Sigmoid colon (tissue), 4 donors: ENCODE data around the gene CCDC187.

Source experiments
- EP300 ChIP-seq, 4 donors: sonication (generic); formaldehyde crosslinking; IDR thresholded peaks; one replicate each; pipeline ENCODE4 v1.6.1; 2017; ENCODE audit warnings: antibody characterized with exemption in 4 of 4
- POLR2A ChIP-seq, 2 donors: fragments of 450-650 bp; IDR thresholded peaks; one replicate each; pipeline ENCODE4 v1.6.1; 2016; ENCODE audit warnings: antibody characterized with exemption in 2 of 2, mild to moderate bottlenecking in 2 of 2, moderate library complexity in 2 of 2
- POLR2AphosphoS5 ChIP-seq, 4 donors: sonication (generic); formaldehyde crosslinking; IDR thresholded peaks; one replicate each; pipeline ENCODE4 v1.6.1; 2017; ENCODE audit warnings: antibody characterized with exemption in 4 of 4
- TF ChIP-seq, protein P1 (sequence below), 4 experiments: fragments of 450-650 bp in 3 of 4; fragments of 200-600 bp in 1 of 4; IDR thresholded peaks; one replicate each; pipeline ENCODE4 v1.5.1; 2016 to 2019; ENCODE audit warnings: antibody characterized with exemption in 4 of 4, mild to moderate bottlenecking in 3 of 4, moderate library complexity in 2 of 4

DNA sequence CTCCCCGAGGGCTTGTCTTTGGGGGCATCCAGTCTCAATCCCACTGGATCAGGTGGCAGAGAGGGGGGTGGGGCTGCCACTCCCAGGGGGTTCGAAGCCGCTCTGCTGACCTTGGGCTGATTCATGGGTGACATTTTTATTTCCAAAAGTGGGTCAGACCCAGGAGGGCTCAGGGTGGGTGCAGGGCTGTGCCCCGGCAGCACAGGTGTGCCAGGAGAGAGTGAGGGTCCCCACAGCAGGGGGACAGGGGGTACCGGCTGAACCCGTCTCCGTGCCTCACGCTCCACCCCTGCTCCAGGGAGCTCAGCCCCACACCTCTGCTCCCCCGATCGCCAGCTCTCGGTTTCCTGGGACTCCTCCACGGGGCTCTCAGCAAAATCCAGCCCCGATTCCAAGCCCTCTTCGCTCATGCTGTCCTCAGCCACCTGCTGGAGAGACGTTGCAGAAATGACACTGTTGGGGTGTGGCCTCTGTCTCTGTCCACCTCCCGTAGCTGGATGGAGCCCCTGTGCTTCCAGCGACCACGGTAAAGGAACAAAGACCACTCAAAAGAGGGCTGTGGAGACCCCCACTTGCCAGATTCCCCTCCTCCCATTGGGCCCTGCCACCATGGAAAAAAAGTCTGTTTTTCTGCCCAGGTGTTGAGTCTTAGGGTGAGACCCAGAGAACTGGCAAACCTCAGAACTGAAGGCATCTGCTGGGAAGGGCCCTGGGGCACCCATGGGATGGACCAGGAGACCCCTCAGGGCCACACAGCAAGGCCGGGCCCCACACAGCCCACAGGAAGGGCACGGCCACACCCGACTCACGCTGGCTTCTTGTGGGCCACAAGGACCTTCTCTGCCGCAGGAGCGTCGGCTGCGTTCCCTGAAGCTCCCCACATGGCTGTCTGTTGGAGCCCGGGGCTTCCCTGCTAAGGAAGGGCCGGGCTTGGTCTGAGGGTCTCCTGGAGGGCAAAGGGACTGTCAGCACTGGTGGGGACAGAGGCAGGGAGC is 47.7 kb downstream of the CCDC187 start:
- TF ChIP-seq, protein P1, sequence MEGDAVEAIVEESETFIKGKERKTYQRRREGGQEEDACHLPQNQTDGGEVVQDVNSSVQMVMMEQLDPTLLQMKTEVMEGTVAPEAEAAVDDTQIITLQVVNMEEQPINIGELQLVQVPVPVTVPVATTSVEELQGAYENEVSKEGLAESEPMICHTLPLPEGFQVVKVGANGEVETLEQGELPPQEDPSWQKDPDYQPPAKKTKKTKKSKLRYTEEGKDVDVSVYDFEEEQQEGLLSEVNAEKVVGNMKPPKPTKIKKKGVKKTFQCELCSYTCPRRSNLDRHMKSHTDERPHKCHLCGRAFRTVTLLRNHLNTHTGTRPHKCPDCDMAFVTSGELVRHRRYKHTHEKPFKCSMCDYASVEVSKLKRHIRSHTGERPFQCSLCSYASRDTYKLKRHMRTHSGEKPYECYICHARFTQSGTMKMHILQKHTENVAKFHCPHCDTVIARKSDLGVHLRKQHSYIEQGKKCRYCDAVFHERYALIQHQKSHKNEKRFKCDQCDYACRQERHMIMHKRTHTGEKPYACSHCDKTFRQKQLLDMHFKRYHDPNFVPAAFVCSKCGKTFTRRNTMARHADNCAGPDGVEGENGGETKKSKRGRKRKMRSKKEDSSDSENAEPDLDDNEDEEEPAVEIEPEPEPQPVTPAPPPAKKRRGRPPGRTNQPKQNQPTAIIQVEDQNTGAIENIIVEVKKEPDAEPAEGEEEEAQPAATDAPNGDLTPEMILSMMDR (IDR thresholded peaks at IDR 0.05): no peak
- no peak for TF ChIP-seq EP300 (IDR thresholded peaks at IDR 0.05)
- TF ChIP-seq POLR2A (IDR thresholded peaks at IDR 0.05): no peak
- no peak for TF ChIP-seq POLR2AphosphoS5 (IDR thresholded peaks at IDR 0.05)
